Activated T-helper 2 cell treated with anti-CD3 and anti-CD28 coated beads, Interferon-gamma antibody, Interleukin-2, Interleukin-4, amounts not matched to agents 10 μg/mL and 5 μg/mL and 100 μg/mL, durations not matched to agents 14 hours and 24 hours and 36 hours (primary cell): ENCODE data around the gene RBFOX1. TPM values are rescaled to one million over a fixed set of nuclear protein-coding genes. Genes with fewer than 3 reads are reported as not detected.

Experiments
- DNase-seq: peaks from one replicate; pipeline ENCODE4 v3.0.0; 2021; ENCODE audit warnings: low spot score
- H3K27ac Mint-ChIP-seq: one replicate; pipeline ENCODE4 v1.8.0; 2021; ENCODE audit warnings: mixed read lengths
- H3K27me3 Mint-ChIP-seq: one replicate; pipeline ENCODE4 v1.8.0; 2021; ENCODE audit warnings: low read depth, mixed read lengths
- H3K36me3 Mint-ChIP-seq: one replicate; pipeline ENCODE4 v1.8.0; 2021; ENCODE audit warnings: low read depth, mixed read lengths
- H3K4me1 Mint-ChIP-seq: one replicate; pipeline ENCODE4 v1.8.0; 2021; ENCODE audit warnings: low read depth, mixed read lengths
- H3K4me3 Mint-ChIP-seq: one replicate; pipeline ENCODE4 v1.8.0; 2021; ENCODE audit warnings: low read depth, mild to moderate bottlenecking, moderate library complexity, mixed read lengths
- H3K9me3 Mint-ChIP-seq: one replicate; pipeline ENCODE4 v1.8.0; 2021; ENCODE audit warnings: mixed read lengths
- intact Hi-C: fragments of 100-400 bp; cut with micrococcal nuclease; formaldehyde crosslinking; loops from one replicate; pipeline ENCODE4 v1.15.1; 2023
- total RNA-seq: library from RNA; stranded (reverse); gene quantifications from 2 replicates; pipeline ENCODE4 v1.2.3, GENCODE V29; 2022

Gene RBFOX1
- total RNA-seq, 1 donor from 2014 or later, result not detected

GRCh38 chr16:7366041-7366440, 33.4 kb downstream of the RBFOX1 start:
- Mint-ChIP-seq H3K27me3 (no peaks in the 10 kb centered on the region), H3K4me1 (no peaks in the 10 kb centered on the region), H3K36me3 (no peaks in the 10 kb centered on the region), H3K4me3 (no peak overlapping the region), H3K27ac (no peak overlapping the region), H3K9me3 (peaks cover 44% of the 10 kb centered on the region)
- intact Hi-C loops, result no loop called here
- no peak for DNase-seq

GRCh38 chr16:7366993-7367880, 34.6 kb downstream of the RBFOX1 start:
- DNase-seq, result no peak
- H3K36me3 Mint-ChIP-seq, result no peaks in the 10 kb centered on the region
- H3K27me3 Mint-ChIP-seq, result no peaks in the 10 kb centered on the region
- H3K27ac Mint-ChIP-seq, result no peak overlapping the region
- intact Hi-C loops, result no loop called here
- no peak overlapping the region for H3K4me3 Mint-ChIP-seq
- H3K4me1 Mint-ChIP-seq, result no peaks in the 10 kb centered on the region
- H3K9me3 Mint-ChIP-seq, result peaks cover 51% of the 10 kb centered on the region

- Mint-ChIP-seq H3K4me1 (no peaks in the 10 kb centered on the region), H3K27me3 (no peaks in the 10 kb centered on the region), H3K4me3 (no peak overlapping the region), H3K9me3 (peaks cover 48% of the 10 kb centered on the region), H3K36me3 (no peaks in the 10 kb centered on the region), H3K27ac (no peak overlapping the region)
- intact Hi-C loops, result no loop called here
- DNase-seq, result no peak
These were observed 36.6 kb downstream of the RBFOX1 start for GRCh38 chr16:7369204-7369603.

- Mint-ChIP-seq H3K36me3 (no peaks in the 10 kb centered on the region), H3K27ac (no peak overlapping the region), H3K27me3 (no peaks in the 10 kb centered on the region), H3K4me1 (no peaks in the 10 kb centered on the region), H3K9me3 (peaks cover 39% of the 10 kb centered on the region), H3K4me3 (no peak overlapping the region)
- intact Hi-C loops, result no loop called here
- no peak for DNase-seq
These were observed 39.5 kb downstream of the RBFOX1 start for GRCh38 chr16:7372095-7372494.

GRCh38 chr16:7373776-7374175, 41.1 kb downstream of the RBFOX1 start:
- H3K4me1 Mint-ChIP-seq, result no peaks in the 10 kb centered on the region
- H3K36me3 Mint-ChIP-seq, result no peaks in the 10 kb centered on the region
- H3K27me3 Mint-ChIP-seq, result no peaks in the 10 kb centered on the region
- H3K4me3 Mint-ChIP-seq, result no peak overlapping the region
- H3K9me3 Mint-ChIP-seq, result peaks cover 39% of the 10 kb centered on the region
- DNase-seq, result no peak
- intact Hi-C loops, result no loop called here
- no peak overlapping the region for H3K27ac Mint-ChIP-seq

GRCh38 chr16:7374614-7375174, 42.0 kb downstream of the RBFOX1 start:
- H3K4me1 Mint-ChIP-seq, result no peaks in the 10 kb centered on the region
- peaks cover 33% of the 10 kb centered on the region for H3K9me3 Mint-ChIP-seq
- H3K27ac Mint-ChIP-seq, result no peak overlapping the region
- DNase-seq, result no peak
- intact Hi-C loops, result no loop called here
- no peaks in the 10 kb centered on the region for H3K27me3 Mint-ChIP-seq
- no peaks in the 10 kb centered on the region for H3K36me3 Mint-ChIP-seq
- no peak overlapping the region for H3K4me3 Mint-ChIP-seq

GRCh38 chr16:7376227-7376626, 43.6 kb downstream of the RBFOX1 start:
- intact Hi-C loops, result no loop called here
- H3K27me3 Mint-ChIP-seq, result no peaks in the 10 kb centered on the region
- DNase-seq, result no peak
- H3K27ac Mint-ChIP-seq, result no peak overlapping the region
- H3K4me1 Mint-ChIP-seq, result no peaks in the 10 kb centered on the region
- H3K36me3 Mint-ChIP-seq, result no peaks in the 10 kb centered on the region
- H3K4me3 Mint-ChIP-seq, result no peak overlapping the region
- peaks cover 30% of the 10 kb centered on the region for H3K9me3 Mint-ChIP-seq

- DNase-seq, result no peak
- Mint-ChIP-seq H3K4me1 (no peaks in the 10 kb centered on the region), H3K4me3 (no peak overlapping the region), H3K9me3 (peaks cover 25% of the 10 kb centered on the region), H3K27me3 (no peaks in the 10 kb centered on the region), H3K27ac (no peak overlapping the region), H3K36me3 (no peaks in the 10 kb centered on the region)
- intact Hi-C loops, result no loop called here
These were observed 44.6 kb downstream of the RBFOX1 start for GRCh38 chr16:7377231-7377630.

GRCh38 chr16:7378024-7378695, 45.5 kb downstream of the RBFOX1 start:
- Mint-ChIP-seq H3K27me3 (no peaks in the 10 kb centered on the region), H3K4me1 (no peaks in the 10 kb centered on the region), H3K9me3 (peaks cover 21% of the 10 kb centered on the region), H3K27ac (no peak overlapping the region), H3K36me3 (no peaks in the 10 kb centered on the region), H3K4me3 (no peak overlapping the region)
- no peak for DNase-seq
- intact Hi-C loops, result no loop called here

- Mint-ChIP-seq H3K4me1 (no peaks in the 10 kb centered on the region), H3K9me3 (peaks cover 30% of the 10 kb centered on the region), H3K27ac (no peak overlapping the region), H3K4me3 (no peak overlapping the region), H3K27me3 (no peaks in the 10 kb centered on the region), H3K36me3 (no peaks in the 10 kb centered on the region)
- intact Hi-C loops, result no loop called here
- no peak for DNase-seq
These were observed 47.8 kb downstream of the RBFOX1 start for GRCh38 chr16:7380441-7380840.

- Mint-ChIP-seq H3K27ac (no peak overlapping the region), H3K4me1 (no peaks in the 10 kb centered on the region)
These were observed 48.3 kb downstream of the RBFOX1 start for GRCh38 chr16:7380911-7381310.

GRCh38 chr16:7381671-7382070, 49.0 kb downstream of the RBFOX1 start:
- DNase-seq, result no peak
- H3K4me3 Mint-ChIP-seq, result no peak overlapping the region
- no peaks in the 10 kb centered on the region for H3K36me3 Mint-ChIP-seq
- peaks cover 36% of the 10 kb centered on the region for H3K9me3 Mint-ChIP-seq
- intact Hi-C loops, result no loop called here
- no peak overlapping the region for H3K27ac Mint-ChIP-seq
- no peaks in the 10 kb centered on the region for H3K27me3 Mint-ChIP-seq
- no peaks in the 10 kb centered on the region for H3K4me1 Mint-ChIP-seq

More at GRCh38 chr16:7380911-7381310, 48.3 kb downstream of the RBFOX1 start:
- no peak overlapping the region for H3K4me3 Mint-ChIP-seq
- H3K36me3 Mint-ChIP-seq, result no peaks in the 10 kb centered on the region
- H3K9me3 Mint-ChIP-seq, result peaks cover 30% of the 10 kb centered on the region
- intact Hi-C loops, result no loop called here
- no peak for DNase-seq
- H3K27me3 Mint-ChIP-seq, result no peaks in the 10 kb centered on the region

- Mint-ChIP-seq H3K4me3 (no peak overlapping the region), H3K4me1 (no peaks in the 10 kb centered on the region), H3K36me3 (no peaks in the 10 kb centered on the region), H3K27me3 (no peaks in the 10 kb centered on the region), H3K9me3 (peaks cover 38% of the 10 kb centered on the region), H3K27ac (no peak overlapping the region)
- no peak for DNase-seq
- intact Hi-C loops, result no loop called here
These were observed 49.9 kb downstream of the RBFOX1 start for GRCh38 chr16:7382521-7382920.
